ENCODE results near the gene ACKR3. TPM values are rescaled to one million over a fixed set of nuclear protein-coding genes. Genes with fewer than 3 reads are reported as not detected.

Gene ACKR3
- total and polyA plus RNA-seq, 3 experiments from 2014 or later, result 0.90 to 5.5 (median 1.6) TPM

- ChIA-PET POLR2A (no interaction called here), CTCF (no interaction called here)
- H3K4me1 ChIP-seq (ENCODE audit: insufficient read depth, low read length), result peaks cover 12% of the 10 kb centered on the region
- H3K36me3 ChIP-seq (ENCODE audit: insufficient read depth, low read length), result peaks cover 12% of the 10 kb centered on the region
- H3K27ac ChIP-seq (ENCODE audit: low read depth, low read length), result no peak overlapping the region
- no peaks in the 10 kb centered on the region for H3K9me3 Mint-ChIP-seq
- H3K27ac Mint-ChIP-seq, result no peak overlapping the region
- no peaks in the 10 kb centered on the region for H3K9me3 ChIP-seq (ENCODE audit: low read length)
- H3K27me3 Mint-ChIP-seq, result no peaks in the 10 kb centered on the region
- H3K27me3 ChIP-seq (ENCODE audit: insufficient read depth, low read length, poor library complexity, severe bottlenecking), result no peaks in the 10 kb centered on the region
- no peak for DNase-seq
- H3K4me3 ChIP-seq (ENCODE audit: low read length), result no peak overlapping the region
- no peak overlapping the region for H3K4me3 Mint-ChIP-seq
- peaks cover 24 to 25% (median 25%) of the 10 kb centered on the region in 3 donors for H3K4me1 Mint-ChIP-seq
- H3K36me3 Mint-ChIP-seq, result peaks cover 10 to 26% (median 19%) of the 10 kb centered on the region in 3 donors
Observed at GRCh38 chr2:236563953-236564352, 5.7 kb upstream of the ACKR3 start.

GRCh38 chr2:236565212-236565611, 4.4 kb upstream of the ACKR3 start:
- H3K4me3 ChIP-seq (ENCODE audit: low read length), result no peak overlapping the region
- Mint-ChIP-seq H3K36me3 (peaks cover 10 to 26% (median 19%) of the 10 kb centered on the region in 3 donors), H3K27ac (peak overlapping the region in 2 of 8 donors; percentile 16 to 32), H3K4me1 (peaks cover 21 to 28% (median 25%) of the 10 kb centered on the region in 3 donors), H3K9me3 (no peaks in the 10 kb centered on the region), H3K27me3 (no peaks in the 10 kb centered on the region), H3K4me3 (no peak overlapping the region)
- peaks cover 14% of the 10 kb centered on the region for H3K4me1 ChIP-seq (ENCODE audit: insufficient read depth, low read length)
- H3K27ac ChIP-seq (ENCODE audit: low read depth, low read length), result no peak overlapping the region
- peaks cover 12% of the 10 kb centered on the region for H3K36me3 ChIP-seq (ENCODE audit: insufficient read depth, low read length)
- ChIA-PET POLR2A (no interaction called here), CTCF (interaction anchor here (1.2 to 1.3 kb wide), 2 partner anchors 10 to 53 kb away, joined by 3 to 6 read pairs; no protein-coding TSS in a partner anchor)
- DNase-seq, result no peak
- no peaks in the 10 kb centered on the region for H3K9me3 ChIP-seq (ENCODE audit: low read length)
- H3K27me3 ChIP-seq (ENCODE audit: insufficient read depth, low read length, poor library complexity, severe bottlenecking), result no peaks in the 10 kb centered on the region

GRCh38 chr2:236565879-236566402, 3.7 kb upstream of the ACKR3 start:
- DNase-seq, result peak in 1 of 5 donors; percentile 23
- H3K9me3 ChIP-seq (ENCODE audit: low read length), result no peaks in the 10 kb centered on the region
- Mint-ChIP-seq H3K27me3 (no peaks in the 10 kb centered on the region), H3K9me3 (no peaks in the 10 kb centered on the region), H3K27ac (peak overlapping the region in 4 of 8 donors; percentile 16 to 84 (median 42)), H3K36me3 (peaks cover 5 to 24% (median 17%) of the 10 kb centered on the region in 3 donors), H3K4me1 (peaks cover 19 to 34% (median 21%) of the 10 kb centered on the region in 3 donors), H3K4me3 (peak overlapping the region in 2 of 7 donors; percentile 29 to 64)
- peaks cover 19% of the 10 kb centered on the region for H3K4me1 ChIP-seq (ENCODE audit: insufficient read depth, low read length)
- H3K27me3 ChIP-seq (ENCODE audit: insufficient read depth, low read length, poor library complexity, severe bottlenecking), result no peaks in the 10 kb centered on the region
- H3K4me3 ChIP-seq (ENCODE audit: low read length), result no peak overlapping the region
- H3K36me3 ChIP-seq (ENCODE audit: insufficient read depth, low read length), result peaks cover 12% of the 10 kb centered on the region
- CTCF ChIA-PET, result interaction anchor here (1.2 to 1.3 kb wide), 2 partner anchors 11 to 53 kb away, joined by 3 to 6 read pairs; no protein-coding TSS in a partner anchor
- H3K27ac ChIP-seq (ENCODE audit: low read depth, low read length), result no peak overlapping the region
- POLR2A ChIA-PET, result no interaction called here

GRCh38 chr2:236566596-236566995, 3.0 kb upstream of the ACKR3 start:
- no peaks in the 10 kb centered on the region for H3K9me3 Mint-ChIP-seq
- Histone ChIP-seq H3K4me1 (ENCODE audit: insufficient read depth, low read length) (peaks cover 19% of the 10 kb centered on the region), H3K4me3 (ENCODE audit: low read length) (no peak overlapping the region), H3K27me3 (ENCODE audit: insufficient read depth, low read length, poor library complexity, severe bottlenecking) (no peaks in the 10 kb centered on the region), H3K36me3 (ENCODE audit: insufficient read depth, low read length) (peaks cover 12% of the 10 kb centered on the region), H3K27ac (ENCODE audit: low read depth, low read length) (no peak overlapping the region), H3K9me3 (ENCODE audit: low read length) (no peaks in the 10 kb centered on the region)
- H3K36me3 Mint-ChIP-seq, result peaks cover 4 to 21% (median 13%) of the 10 kb centered on the region in 3 donors
- H3K27ac Mint-ChIP-seq, result peak overlapping the region in 4 of 8 donors; percentile 1 to 94 (median 49)
- H3K4me3 Mint-ChIP-seq, result peak overlapping the region in 5 of 7 donors; percentile 3 to 64 (median 44)
- DNase-seq, result no peak
- H3K27me3 Mint-ChIP-seq, result no peaks in the 10 kb centered on the region
- ChIA-PET POLR2A (no interaction called here), CTCF (interaction anchor here (1.3 kb wide), 1 partner anchor 54 kb away, joined by 6 read pairs; no protein-coding TSS in a partner anchor)
- peaks cover 19 to 34% (median 21%) of the 10 kb centered on the region in 3 donors for H3K4me1 Mint-ChIP-seq

GRCh38 chr2:236568068-236568921, 1.3 kb upstream of the ACKR3 start:
- H3K4me3 ChIP-seq (ENCODE audit: low read length), result peak overlapping the region; percentile 57
- no peaks in the 10 kb centered on the region for H3K27me3 ChIP-seq (ENCODE audit: insufficient read depth, low read length, poor library complexity, severe bottlenecking)
- H3K36me3 ChIP-seq (ENCODE audit: insufficient read depth, low read length), result no peaks in the 10 kb centered on the region
- H3K36me3 Mint-ChIP-seq, result peaks cover 4 to 12% (median 6%) of the 10 kb centered on the region in 3 donors
- H3K4me1 Mint-ChIP-seq, result peaks cover 19 to 41% (median 20%) of the 10 kb centered on the region in 3 donors
- H3K9me3 ChIP-seq (ENCODE audit: low read length), result no peaks in the 10 kb centered on the region
- POLR2A ChIA-PET, result no interaction called here
- peak in 4 of 5 donors; percentile 8 to 53 (median 26) for DNase-seq
- H3K27me3 Mint-ChIP-seq, result no peaks in the 10 kb centered on the region
- H3K4me1 ChIP-seq (ENCODE audit: insufficient read depth, low read length), result peaks cover 19% of the 10 kb centered on the region
- peak overlapping the region; percentile 80 to 86 (median 83) for H3K4me3 Mint-ChIP-seq
- no peaks in the 10 kb centered on the region for H3K9me3 Mint-ChIP-seq
- peak overlapping the region in 6 of 8 donors; percentile 51 to 88 (median 70) for H3K27ac Mint-ChIP-seq
- no peak overlapping the region for H3K27ac ChIP-seq (ENCODE audit: low read depth, low read length)
- CTCF ChIA-PET, result interaction anchor here (1.6 to 4.5 kb wide), 12 partner anchors 9 to 225 kb away, joined by 5 to 165 read pairs (median 16); a partner anchor contains a TSS

GRCh38 chr2:236568922-236569572, 578 bp upstream of the ACKR3 start:
- peak overlapping the region; percentile 10 to 84 (median 73) for H3K4me3 Mint-ChIP-seq
- H3K4me1 Mint-ChIP-seq, result peaks cover 19 to 41% (median 20%) of the 10 kb centered on the region in 3 donors
- H3K27ac Mint-ChIP-seq, result peak overlapping the region in 7 of 8 donors; percentile 20 to 77 (median 63)
- no peaks in the 10 kb centered on the region for H3K36me3 ChIP-seq (ENCODE audit: insufficient read depth, low read length)
- peak in 1 of 5 donors; percentile 5 for DNase-seq
- no peak overlapping the region for H3K27ac ChIP-seq (ENCODE audit: low read depth, low read length)
- peaks cover 19% of the 10 kb centered on the region for H3K4me1 ChIP-seq (ENCODE audit: insufficient read depth, low read length)
- ChIA-PET POLR2A (interaction anchor here (0.6 to 1.3 kb wide), 2 partner anchors 21 to 31 kb away, joined by 3 to 4 read pairs; no protein-coding TSS in a partner anchor), CTCF (interaction anchor here (0.9 to 4.5 kb wide), 25 partner anchors 9 to 517 kb away, joined by 3 to 165 read pairs (median 8); partner anchors contain the start of gene COPS8)
- no peaks in the 10 kb centered on the region for H3K9me3 ChIP-seq (ENCODE audit: low read length)
- H3K4me3 ChIP-seq (ENCODE audit: low read length), result no peak overlapping the region
- H3K36me3 Mint-ChIP-seq, result peaks cover 3 to 15% (median 4%) of the 10 kb centered on the region in 3 donors
- no peaks in the 10 kb centered on the region for H3K27me3 ChIP-seq (ENCODE audit: insufficient read depth, low read length, poor library complexity, severe bottlenecking)
- no peaks in the 10 kb centered on the region for H3K9me3 Mint-ChIP-seq
- no peaks in the 10 kb centered on the region for H3K27me3 Mint-ChIP-seq

GRCh38 chr2:236570081-236570868, 650 bp downstream of the ACKR3 start:
- POLR2A ChIA-PET, result interaction anchor here (0.6 to 1.3 kb wide), 3 partner anchors 33 to 468 kb away, joined by 3 to 7 read pairs (median 3); no protein-coding TSS in a partner anchor

More at GRCh38 chr2:236570081-236570868, 650 bp downstream of the ACKR3 start:
- H3K9me3 Mint-ChIP-seq, result no peaks in the 10 kb centered on the region
- peaks cover 0 to 18% (median 2%) of the 10 kb centered on the region in 3 donors for H3K36me3 Mint-ChIP-seq
- H3K9me3 ChIP-seq (ENCODE audit: low read length), result no peaks in the 10 kb centered on the region
- no peak overlapping the region for H3K27ac ChIP-seq (ENCODE audit: low read depth, low read length)
- H3K4me3 Mint-ChIP-seq, result peak overlapping the region in 4 of 7 donors; percentile 16 to 84 (median 72)
- H3K27me3 Mint-ChIP-seq, result peaks cover 0 to 3% of the 10 kb centered on the region in 2 donors
- no peaks in the 10 kb centered on the region for H3K36me3 ChIP-seq (ENCODE audit: insufficient read depth, low read length)
- H3K27me3 ChIP-seq (ENCODE audit: insufficient read depth, low read length, poor library complexity, severe bottlenecking), result no peaks in the 10 kb centered on the region
- DNase-seq, result no peak
- CTCF ChIA-PET, result interaction anchor here (0.6 to 4.5 kb wide), 28 partner anchors 8 to 1646 kb away, joined by 3 to 165 read pairs (median 8); partner anchors contain the start of gene COPS8
- H3K27ac Mint-ChIP-seq, result peak overlapping the region in 2 of 8 donors; percentile 40 to 79
- no peak overlapping the region for H3K4me3 ChIP-seq (ENCODE audit: low read length)
- peaks cover 19 to 41% (median 20%) of the 10 kb centered on the region in 3 donors for H3K4me1 Mint-ChIP-seq
- H3K4me1 ChIP-seq (ENCODE audit: insufficient read depth, low read length), result peaks cover 19% of the 10 kb centered on the region
